ENCODE results near the gene LTK. TPM values are rescaled to one million over a fixed set of nuclear protein-coding genes. Genes with fewer than 3 reads are reported as not detected.

The LTK gene
- total RNA-seq, 1 experiment from 2014 or later = not detected

DNA sequence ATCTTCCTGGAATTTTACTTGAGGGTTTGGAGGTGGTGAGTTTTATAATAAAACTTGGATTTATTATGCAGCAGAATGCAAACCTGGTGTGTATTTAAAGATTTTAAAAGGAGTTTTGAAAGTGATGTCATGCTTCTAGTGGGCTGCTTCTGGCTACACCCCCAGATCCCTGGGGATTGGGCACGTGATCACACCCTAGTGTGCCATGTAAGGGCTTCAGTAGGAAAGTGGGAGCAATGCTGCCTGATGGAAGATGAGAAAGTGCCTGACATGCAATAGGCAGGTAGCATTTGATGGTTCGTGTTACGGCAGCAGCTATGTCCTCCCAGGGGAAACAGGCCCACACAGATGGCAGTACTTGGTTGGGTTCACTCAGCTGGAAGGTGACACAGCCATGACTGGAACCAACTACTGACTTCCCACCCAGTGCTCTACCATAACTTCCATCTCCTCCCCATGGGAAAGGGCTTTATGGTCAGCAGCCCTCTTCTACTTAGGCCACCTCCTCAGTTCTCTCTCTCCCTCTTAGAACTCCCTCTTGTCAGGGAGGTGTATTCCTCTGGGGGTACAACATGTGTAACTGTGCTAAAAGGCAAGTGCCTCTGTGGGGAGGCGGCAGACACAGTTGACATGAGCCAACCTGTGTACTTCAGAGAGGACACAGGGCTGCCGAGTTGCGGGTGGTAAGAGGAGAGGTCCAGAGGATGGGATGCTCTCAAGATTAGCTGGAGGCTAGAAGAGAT is 14.3 kb downstream of the LTK start:
- in situ Hi-C loops (cut with HindIII; ENCODE audit: low pct_unique_long_range_greater_than_20kb, low sequenced_read_pairs) (no loop called here), intact Hi-C loops (cut with micrococcal nuclease; ENCODE audit: unreplicated experiment) (no loop called here)
- no peak for TF ChIP-seq POLR2AphosphoS5 (IDR thresholded peaks at IDR 0.05; ENCODE audit: low read depth, low read length)
- no peak for TF ChIP-seq CTCF (IDR thresholded peaks at IDR 0.05)
- TF ChIP-seq, protein P1, sequence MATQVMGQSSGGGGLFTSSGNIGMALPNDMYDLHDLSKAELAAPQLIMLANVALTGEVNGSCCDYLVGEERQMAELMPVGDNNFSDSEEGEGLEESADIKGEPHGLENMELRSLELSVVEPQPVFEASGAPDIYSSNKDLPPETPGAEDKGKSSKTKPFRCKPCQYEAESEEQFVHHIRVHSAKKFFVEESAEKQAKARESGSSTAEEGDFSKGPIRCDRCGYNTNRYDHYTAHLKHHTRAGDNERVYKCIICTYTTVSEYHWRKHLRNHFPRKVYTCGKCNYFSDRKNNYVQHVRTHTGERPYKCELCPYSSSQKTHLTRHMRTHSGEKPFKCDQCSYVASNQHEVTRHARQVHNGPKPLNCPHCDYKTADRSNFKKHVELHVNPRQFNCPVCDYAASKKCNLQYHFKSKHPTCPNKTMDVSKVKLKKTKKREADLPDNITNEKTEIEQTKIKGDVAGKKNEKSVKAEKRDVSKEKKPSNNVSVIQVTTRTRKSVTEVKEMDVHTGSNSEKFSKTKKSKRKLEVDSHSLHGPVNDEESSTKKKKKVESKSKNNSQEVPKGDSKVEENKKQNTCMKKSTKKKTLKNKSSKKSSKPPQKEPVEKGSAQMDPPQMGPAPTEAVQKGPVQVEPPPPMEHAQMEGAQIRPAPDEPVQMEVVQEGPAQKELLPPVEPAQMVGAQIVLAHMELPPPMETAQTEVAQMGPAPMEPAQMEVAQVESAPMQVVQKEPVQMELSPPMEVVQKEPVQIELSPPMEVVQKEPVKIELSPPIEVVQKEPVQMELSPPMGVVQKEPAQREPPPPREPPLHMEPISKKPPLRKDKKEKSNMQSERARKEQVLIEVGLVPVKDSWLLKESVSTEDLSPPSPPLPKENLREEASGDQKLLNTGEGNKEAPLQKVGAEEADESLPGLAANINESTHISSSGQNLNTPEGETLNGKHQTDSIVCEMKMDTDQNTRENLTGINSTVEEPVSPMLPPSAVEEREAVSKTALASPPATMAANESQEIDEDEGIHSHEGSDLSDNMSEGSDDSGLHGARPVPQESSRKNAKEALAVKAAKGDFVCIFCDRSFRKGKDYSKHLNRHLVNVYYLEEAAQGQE (IDR thresholded peaks at IDR 0.05; ENCODE audit: insufficient read depth in 1 of 2, low read depth in 2 of 2, low read length in 1 of 2) = no peak
- no peaks in the 10 kb centered on the region for H3K36me3 ChIP-seq (ENCODE audit: control insufficient read depth, insufficient read depth, low read length)
- no peak overlapping the region for H3K27ac ChIP-seq (ENCODE audit: low read length)
- H3K27me3 ChIP-seq (ENCODE audit: control insufficient read depth, insufficient read depth, low read length) = no peaks in the 10 kb centered on the region
- no peak overlapping the region for H3K4me3 ChIP-seq (ENCODE audit: low read depth in 2 of 2, low read length in 2 of 2)
- POLR2A ChIA-PET = no interaction called here
- BruUV-seq (replicated peaks) = no TSS peak
- no peaks in the 10 kb centered on the region for H3K4me1 ChIP-seq (ENCODE audit: control insufficient read depth, insufficient read depth, low read length)
- CTCF ChIA-PET = no interaction called here
- no peaks in the 10 kb centered on the region for H3K9me3 ChIP-seq (ENCODE audit: control insufficient read depth, insufficient read depth, low read depth, low read length)
- ATAC-seq (no peak), DNase-seq (ENCODE audit: low read depth, low spot score) (no peak)

DNA sequence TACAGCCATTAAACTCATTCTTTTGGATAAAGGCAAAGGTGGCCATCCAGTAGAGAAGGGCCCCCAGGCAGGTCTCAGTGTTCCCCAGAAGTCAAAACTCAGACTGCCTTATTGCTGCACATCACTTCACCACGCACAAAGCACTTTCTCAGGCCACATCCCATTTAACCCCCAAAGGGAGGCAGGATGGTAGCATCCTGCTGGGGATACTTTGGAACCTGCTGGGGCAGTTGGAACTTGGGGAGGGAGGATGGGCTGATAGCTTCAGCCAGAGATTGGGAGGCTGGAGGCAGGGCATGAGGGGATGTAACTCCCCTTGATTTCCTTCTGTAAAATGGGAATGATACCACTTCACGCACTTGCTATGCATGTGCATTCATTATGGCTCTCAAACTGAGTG is 15.0 kb downstream of the LTK start:
- H3K27me3 ChIP-seq (ENCODE audit: control insufficient read depth, insufficient read depth, low read length) = no peaks in the 10 kb centered on the region
- ChIA-PET CTCF (no interaction called here), POLR2A (no interaction called here)
- no peaks in the 10 kb centered on the region for H3K4me1 ChIP-seq (ENCODE audit: control insufficient read depth, insufficient read depth, low read length)
- no peak overlapping the region for H3K27ac ChIP-seq (ENCODE audit: low read length)
- intact Hi-C loops (cut with micrococcal nuclease; ENCODE audit: unreplicated experiment) (no loop called here), in situ Hi-C loops (cut with HindIII; ENCODE audit: low pct_unique_long_range_greater_than_20kb, low sequenced_read_pairs) (no loop called here)
- no peak overlapping the region for H3K4me3 ChIP-seq (ENCODE audit: low read depth in 2 of 2, low read length in 2 of 2)
- H3K9me3 ChIP-seq (ENCODE audit: control insufficient read depth, insufficient read depth, low read depth, low read length) = no peaks in the 10 kb centered on the region
- BruUV-seq (replicated peaks) = no TSS peak
- H3K36me3 ChIP-seq (ENCODE audit: control insufficient read depth, insufficient read depth, low read length) = no peaks in the 10 kb centered on the region
- DNase-seq (ENCODE audit: low read depth, low spot score) = no peak
- no peak for ATAC-seq
- TF ChIP-seq SIN3A (IDR thresholded peaks at IDR 0.05; ENCODE audit: borderline replicate concordance, insufficient read depth, low read depth, low read length) (no peak), POLR2AphosphoS5 (IDR thresholded peaks at IDR 0.05; ENCODE audit: low read depth, low read length) (no peak), TCF7L2 (IDR thresholded peaks at IDR 0.05; ENCODE audit: low read depth, low read length) (no peak), CTCF (IDR thresholded peaks at IDR 0.05) (no peak)
- TF ChIP-seq, protein P1 (IDR thresholded peaks at IDR 0.05; ENCODE audit: insufficient read depth in 1 of 2, low read depth in 2 of 2, low read length in 1 of 2) = no peak
